DMS53 treated with DMSO at 0.1 percent for 48 hours (cell line): Measurements from ENCODE around the gene TNMD.
"Not testable (repeated sequence)": the region's sequence is repeated elsewhere in the genome, so short reads cannot be mapped to it uniquely, and the experiment has no call there.

Experiments used
- DNase-seq: peaks from one replicate; lab custom pipeline; 2025; ENCODE audit not compliant: unreplicated experiment; lab: John Stamatoyannopoulos, UW

The TNMD gene

DNA sequence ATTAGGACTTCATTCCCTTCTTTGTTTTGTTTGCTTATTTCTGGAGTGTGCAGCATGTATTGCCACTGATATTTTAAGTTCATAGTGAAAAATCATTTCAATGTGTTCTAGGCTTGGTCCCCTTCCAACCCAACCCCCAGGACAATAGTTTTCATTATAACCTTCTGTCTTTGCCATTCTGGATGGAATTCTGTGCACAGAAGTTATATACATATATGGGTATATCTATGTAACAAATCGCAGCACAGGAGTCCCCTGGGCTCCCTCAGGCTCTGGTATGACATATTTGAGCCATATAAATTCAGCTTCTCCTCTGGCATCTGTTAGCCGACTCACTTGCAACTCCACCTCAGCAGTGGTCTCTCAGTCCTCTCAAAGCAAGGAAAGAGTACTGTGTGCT lies at the start of gene TNMD:
Gene TNMD, plus strand, starts transcription at position 326 of the 400 bp plus-strand sequence. CDS start 83 bp downstream, outside the sequence.
- no peak for DNase-seq

DNA sequence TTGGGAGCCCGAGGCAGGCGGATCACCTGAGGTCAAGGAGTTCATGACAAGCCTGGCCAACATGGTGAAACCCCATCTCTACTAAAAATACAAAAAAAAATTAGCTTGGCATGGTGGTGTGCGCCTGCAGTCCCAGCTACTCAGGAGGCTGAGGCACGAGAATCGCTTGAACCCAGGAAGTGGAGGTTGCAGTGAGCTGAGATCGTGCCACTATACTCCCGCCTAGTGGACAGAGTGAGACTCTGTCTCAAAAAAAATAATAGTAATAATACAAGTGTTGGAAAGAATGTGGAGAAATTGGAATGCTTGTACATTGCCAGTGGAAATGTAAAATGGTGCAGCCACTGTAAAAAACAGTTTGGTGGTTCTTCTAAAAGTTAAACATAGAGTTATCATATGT lies 19.2 kb upstream of the TNMD start:
- not testable (repeated sequence) for DNase-seq

DNA sequence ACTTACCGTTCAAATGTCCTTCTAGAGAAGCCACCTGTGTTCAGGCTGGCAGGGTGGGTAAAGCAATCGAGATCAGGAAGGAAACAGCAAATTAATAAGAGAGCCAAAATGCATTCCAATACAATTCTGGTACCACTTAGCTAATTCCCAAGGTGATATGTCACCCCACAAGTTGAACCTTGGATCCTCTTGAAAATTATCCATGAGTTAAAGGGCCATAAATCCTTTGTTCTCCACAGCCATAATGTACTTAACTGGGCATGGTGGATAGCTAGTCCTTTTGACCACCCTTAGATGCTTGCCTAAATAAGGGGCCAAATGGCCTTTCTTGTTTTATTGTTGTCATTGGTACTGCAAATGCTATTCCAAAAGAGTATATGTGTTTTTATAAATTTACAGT lies 2.0 kb downstream of the TNMD start:
- no peak for DNase-seq

DNA sequence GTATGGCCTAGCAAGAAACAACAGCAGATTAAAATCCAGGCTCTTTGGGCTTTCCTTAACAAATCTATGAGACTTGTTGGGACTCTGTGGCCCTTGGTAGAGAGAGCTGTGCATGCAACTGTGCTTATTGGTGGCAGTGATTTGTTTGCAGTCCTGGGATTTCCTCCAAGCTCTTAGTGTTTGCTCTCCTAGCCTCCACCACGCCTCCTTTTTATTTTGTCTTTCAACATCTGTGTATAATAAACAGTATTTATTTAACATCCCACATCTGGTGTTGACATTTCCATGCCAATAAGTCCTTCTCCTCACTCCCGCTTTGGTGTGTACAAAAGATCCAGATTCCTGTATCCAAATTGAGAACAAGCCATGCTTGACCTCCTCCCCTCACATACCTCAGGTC lies 3.1 kb downstream of the TNMD start:
- peak; percentile 8 for DNase-seq

DNA sequence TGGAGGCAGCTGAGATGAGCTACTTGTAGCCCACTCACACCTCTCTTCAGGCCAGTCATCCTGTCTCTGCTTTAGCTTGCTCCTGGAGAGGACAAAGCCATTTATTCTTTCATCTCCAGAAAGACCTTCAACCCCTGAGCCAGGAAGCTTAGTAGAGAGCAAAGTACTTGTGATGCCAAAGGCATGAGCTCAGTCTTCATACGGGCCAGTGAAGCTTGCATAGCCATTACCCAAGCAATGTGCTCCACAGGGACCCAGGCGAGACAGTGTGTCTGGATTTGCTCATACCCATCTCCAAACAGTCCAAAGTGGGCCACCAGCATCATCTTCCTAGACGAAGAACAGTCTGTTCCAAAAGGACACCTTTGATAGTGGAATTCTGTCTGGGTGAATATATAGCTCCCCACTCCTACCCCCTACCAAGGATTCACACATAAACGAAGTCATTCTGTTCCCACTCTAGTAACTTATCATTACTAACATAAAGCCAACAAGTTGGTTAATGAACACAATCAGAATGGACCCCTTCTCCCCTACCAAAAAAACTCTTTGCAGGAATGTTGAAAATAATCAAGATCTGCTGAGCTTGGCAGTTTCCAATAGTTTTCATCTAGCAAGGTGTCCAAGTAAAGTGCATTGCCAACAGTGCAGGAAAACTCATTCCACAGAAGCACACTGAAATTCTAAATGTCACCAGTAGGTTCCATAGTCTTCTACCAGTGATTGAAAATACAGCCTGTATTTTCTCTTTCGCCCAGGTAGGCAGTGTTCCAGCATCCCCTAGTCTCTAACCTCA lies 6.7 kb downstream of the TNMD start:
- peak; percentile 3 for DNase-seq

DNA sequence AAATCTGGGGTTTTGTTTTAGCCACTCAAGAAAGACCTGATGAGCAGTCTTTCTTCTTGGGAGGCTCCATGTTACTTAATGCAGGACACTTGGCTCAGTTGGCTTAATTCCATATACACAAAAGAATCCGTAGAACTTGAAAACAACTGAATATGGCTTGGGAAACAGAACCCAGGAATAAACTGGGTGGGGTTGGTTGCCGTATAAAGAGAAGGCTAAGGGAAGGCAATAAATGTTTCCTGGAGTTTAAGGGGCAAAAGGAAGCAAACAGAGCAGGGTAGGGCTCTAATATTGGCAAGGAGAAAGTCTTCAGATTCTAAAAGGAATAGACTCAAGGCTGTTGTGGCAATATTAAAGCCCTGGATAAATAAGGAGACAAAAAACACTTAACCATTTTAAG lies 8.4 kb downstream of the TNMD start:
- DNase-seq, result no peak

DNA sequence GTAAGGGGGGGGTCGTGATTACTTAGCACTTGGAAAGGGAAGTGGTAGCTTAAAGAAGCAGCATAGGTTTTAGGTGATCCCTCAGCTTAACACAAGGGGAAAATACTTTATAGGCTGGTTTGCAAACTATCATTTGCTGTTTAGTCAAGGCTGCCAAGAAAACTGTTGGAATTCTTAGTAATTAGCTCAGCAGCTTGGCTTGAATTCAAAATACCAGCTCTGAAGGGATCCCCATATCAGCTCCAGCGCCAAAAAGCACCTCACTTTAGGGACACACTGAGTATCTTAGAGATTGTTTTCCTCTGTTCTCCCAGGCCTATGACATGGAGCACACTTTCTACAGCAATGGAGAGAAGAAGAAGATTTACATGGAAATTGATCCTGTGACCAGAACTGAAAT lies 8.8 kb downstream of the TNMD start:
- DNase-seq, result no peak

DNA sequence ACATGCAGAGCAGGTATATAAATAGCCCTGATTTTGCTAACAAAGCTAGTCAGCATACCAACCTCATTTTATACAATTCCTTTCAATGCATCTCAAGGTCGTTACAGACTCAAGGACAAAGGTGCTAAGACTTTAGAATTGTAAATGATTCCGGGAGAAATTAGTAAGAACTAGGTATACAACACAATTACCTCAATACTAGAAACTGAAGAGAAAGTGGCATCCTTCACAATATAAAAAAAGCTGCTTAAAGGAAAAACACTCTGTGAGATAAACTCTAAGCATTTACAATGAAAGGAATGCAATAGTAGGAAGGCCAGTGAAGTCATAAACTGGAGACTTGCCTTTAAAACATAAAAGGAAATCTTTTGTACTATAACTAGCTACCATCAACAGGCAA lies 11.9 kb downstream of the TNMD start:
- no peak for DNase-seq

DNA sequence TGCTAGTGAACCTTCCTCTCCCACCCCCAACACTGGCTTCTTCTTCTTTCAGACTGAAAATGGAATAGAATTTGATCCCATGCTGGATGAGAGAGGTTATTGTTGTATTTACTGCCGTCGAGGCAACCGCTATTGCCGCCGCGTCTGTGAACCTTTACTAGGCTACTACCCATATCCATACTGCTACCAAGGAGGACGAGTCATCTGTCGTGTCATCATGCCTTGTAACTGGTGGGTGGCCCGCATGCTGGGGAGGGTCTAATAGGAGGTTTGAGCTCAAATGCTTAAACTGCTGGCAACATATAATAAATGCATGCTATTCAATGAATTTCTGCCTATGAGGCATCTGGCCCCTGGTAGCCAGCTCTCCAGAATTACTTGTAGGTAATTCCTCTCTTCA lies 14.7 kb downstream of the TNMD start:
- DNase-seq, result no peak

DNA sequence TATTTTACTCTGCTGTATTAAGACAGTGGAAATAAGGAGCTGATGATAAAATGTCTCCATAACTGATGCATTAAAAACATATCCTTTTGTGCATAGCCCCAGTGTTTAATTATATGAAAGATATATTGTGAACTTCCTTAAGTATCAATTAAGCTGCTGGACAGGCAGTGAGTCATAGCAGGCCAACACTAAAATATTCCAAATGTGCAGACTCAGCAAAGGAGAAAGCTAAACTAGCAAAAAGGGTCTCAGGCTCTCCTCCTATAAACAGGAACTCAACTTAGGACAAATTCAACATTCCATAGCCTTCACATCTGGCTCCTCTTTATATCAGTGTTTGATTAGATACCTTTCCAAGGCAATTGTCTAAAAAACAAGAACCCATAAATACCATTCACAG lies 15.6 kb downstream of the TNMD start:
- no peak for DNase-seq

DNA sequence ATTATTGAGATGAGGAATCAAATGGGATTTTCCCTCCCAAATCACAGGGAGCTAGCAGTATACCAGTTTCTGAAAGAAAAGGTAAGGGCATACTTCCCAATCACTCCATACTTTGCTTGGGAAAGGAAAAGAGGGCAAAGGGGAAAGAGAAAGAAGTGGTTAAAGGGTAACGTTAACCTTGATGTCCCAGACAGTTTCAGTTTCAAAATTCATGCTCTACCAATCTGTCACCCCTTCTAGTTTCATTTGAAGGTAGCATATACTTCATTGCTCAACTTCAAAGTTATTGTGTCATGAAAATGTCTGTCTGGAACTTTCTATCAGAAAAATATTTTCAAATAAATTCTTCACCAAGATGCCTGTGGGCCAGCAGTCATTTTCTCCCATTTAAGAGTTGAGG lies 16.0 kb downstream of the TNMD start:
- no peak for DNase-seq

DNA sequence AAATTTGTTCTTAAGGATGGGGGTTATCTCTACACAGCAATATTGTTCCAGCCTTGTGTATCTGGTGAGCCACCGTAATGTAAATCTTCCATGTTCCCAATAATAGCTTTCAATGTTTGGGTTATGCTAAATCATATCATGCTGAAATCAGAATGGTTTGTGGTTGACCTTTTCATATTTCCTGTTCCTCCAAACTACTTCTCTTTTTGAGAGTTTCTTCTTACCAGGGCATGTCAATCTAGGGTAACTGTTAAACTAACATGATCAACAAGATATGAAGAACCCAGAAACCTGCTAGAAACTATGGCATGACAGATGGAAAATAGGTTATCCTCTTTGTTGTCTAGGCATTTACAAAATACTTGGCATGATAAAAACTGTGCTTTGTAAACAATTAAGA lies 22.0 kb downstream of the TNMD start:
- DNase-seq, result no peak

DNA sequence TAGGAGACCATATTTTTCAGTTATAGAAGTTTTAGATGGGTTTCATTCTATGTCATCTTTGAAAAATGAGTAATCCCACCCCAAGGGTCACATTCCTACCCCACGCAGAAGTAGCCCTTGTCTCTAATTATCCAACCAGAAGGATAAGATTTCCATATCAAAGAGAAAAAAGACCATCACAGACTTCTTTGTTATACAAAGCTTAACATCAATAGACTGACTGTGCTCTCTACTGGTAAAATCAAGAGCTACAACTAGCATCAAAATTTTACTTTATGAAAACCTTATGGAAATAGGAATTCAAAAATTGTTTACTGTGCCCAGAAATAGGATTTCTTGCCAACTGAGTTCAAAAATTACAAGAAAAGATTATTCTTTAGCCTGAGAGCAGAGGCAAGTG lies 24.9 kb downstream of the TNMD start:
- DNase-seq, result no peak

DNA sequence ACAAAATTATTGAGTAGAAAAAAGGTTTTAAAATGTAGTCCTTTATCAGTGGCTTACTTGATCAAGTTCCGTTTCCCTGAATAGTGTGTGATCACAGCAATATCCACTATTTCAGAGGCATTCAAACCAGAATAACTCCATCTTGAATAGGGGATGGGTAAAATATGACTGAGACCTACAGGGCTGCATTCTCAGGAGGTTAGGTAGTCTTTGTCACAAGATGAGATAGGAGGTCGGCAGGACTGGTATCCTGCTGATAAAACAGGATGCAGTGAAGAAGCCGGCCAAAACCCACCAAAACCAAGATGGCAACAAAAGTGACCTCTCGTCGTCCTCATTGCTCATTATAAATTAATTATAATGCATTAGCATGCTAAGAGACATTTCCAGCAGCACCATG lies 27.2 kb downstream of the TNMD start:
- DNase-seq, result no peak

DNA sequence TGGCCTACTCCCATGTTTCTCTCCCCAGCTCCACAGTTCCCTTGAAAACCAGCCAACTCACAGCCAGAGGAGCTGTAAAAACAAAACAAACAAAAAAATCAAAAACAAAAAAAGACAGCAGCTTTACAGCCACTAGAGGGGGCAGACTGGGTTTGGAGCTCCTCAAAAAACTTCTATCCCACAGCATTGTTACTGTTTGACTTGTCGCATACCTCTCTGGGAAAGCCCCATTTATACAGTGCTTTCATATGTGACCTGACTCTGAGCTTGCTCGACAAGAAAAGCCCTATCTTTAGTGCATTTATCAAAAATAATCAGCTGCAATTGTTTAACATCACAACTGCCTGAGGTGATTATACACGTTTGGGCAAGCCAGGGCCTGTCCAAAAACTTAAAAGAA lies 30.3 kb downstream of the TNMD start:
- peak; percentile 1 for DNase-seq

DNA sequence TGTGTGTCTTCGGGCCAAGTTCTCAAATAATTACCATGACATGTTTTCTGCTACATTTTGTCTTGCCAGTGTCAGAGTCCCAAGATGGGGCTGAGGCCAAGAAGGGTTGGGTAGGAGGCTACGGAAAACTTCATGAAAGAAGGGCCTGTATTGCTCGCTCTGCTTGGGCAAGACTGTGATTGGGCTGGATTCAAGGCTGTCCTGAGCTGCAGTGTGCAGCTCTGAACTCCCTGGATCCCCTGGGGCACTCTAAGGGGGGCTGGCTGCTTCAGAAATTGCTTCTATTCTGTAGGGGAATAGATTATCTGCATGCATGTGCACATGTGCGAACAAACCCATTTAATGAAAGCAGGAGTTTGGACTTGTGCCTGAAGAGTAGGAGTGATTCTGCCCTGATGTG lies 38.3 kb downstream of the TNMD start:
- no peak for DNase-seq

DNA sequence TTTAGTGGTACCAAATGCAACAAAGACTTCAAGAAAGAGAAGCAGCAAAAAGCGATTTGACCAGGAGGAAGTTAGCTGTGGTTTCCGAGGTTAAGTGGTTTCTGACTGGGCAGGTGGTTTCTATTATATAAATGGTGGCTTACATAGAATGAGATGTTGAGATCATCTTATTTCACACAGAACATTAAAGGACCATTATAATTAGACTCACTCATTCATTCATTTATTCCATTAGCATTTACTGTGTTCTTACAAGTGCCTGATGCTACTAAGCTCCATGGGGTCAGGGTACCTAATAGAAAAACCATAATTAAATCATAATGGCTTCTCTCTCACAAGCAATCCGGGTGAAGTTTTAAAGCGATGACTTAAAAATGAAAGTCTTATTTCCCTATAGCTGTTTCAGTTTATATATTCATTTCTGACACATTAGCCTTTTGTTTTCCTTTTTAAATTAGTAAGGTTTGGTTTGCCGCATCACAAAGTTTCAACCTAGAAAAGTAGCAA lies 41.3 kb downstream of the TNMD start:
- DNase-seq, result no peak

DNA sequence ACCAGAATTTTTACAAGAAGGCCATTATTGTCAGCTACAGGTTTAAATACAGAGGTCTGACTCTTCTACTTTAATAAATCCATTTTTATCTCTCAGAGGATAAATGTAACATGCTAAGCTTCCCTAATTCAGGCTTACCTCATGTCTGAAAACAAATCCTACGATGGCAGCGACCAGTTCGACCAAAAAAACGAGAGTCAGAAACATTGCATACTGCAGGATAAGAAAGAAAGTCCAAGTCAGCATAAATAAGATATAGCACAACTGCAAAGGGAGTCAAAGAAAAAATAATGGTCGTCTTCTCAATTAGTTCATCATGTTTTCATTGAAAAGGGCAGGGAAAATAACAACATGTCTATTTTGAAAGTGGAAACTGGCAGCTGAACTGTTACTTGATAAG lies 50.3 kb downstream of the TNMD start:
- DNase-seq, result no peak

DNA sequence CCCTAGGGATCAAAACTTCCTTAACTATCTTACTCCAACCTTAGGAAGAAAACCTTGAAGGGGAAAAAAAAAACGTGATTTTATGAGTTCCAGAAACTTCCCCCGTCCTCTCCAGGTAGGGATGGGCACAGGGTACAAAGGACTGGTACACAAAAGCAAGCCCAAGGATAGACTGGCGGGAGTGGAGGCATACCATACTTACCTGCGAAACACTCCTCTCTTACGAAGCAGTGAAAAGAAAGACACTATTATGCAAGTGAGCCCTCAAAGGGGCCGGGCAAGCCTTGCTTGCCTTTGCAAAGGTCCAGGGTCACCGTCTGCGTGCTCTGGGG lies 51.2 kb downstream of the TNMD start:
- no peak for DNase-seq

DNA sequence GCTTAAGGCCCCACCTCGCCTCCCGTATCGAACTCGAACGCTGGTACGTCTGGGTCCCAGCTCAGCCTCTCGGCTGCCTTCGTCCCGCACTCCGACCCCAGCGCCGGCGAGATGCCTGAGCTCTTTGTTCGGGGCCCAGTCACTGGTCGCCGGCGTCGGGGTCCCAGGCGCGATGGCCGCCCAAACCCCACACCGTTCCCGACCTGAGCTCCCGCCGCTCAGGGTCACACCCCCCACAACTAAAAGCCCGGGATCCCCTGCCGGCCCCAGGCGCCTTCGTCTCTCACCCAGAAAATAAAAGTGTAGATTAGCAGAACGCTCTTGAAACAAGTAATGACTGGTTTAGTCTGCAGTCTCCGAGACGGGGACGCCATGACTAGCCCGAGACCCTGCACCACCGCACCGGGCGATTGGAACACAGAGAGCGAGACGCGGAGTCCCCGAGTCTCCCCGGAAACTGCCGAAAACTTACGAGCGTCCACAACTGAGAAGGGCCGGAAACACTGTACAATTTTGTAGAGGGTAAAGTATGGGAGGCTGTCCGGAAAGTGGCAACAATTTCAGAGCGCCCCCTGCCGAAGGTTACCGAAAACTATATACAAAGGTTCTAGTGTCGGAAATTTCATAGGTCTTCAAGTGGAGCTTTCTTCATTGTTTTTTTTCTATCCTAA lies 51.7 kb downstream of the TNMD start, which contains the start of gene TSPAN6:
Gene TSPAN6, minus strand, starts transcription at position 486 of the 671 bp plus-strand sequence. Its CDS starts 112 bp downstream, at position 374.
- DNase-seq, result peak; percentile 81

DNA sequence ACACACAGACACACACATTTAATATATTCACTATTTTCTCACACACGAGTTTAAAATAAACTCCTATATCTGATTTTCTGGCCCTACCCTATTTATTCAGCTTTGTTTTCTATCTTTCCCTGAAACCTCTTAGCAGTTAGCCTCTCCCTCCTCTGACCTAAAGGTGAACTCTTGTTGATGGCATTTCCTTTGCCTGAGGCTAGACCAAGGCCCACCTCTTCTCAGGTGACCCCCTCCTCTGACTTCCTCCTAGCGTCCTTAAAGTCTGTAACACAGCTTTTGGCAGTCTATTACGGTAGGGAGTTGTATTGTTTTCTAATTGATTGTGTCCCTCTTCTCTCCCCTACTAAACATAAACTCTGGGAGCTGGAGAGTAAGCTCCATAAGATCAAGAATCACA lies 57.6 kb downstream of the TNMD start:
- DNase-seq, result no peak

DNA sequence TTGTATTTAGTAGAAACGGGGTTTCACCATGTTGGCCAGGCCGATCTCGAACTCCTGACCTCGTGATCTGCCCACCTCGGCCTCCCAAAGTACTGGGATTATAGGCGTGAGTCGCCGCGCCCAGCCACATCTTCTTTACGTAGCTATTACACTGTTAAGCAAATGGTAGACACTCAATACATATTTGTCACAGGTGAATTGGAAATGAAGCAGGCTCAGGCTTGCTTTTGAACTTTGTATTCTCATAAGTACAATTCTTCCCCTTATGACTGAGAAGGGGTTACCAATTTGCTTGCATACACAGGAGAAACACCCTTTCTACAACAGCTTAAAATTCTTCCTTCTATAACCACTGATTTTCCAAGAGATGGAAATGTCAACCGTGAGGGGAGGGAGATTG lies 58.5 kb downstream of the TNMD start:
- no peak for DNase-seq
